Stimulated activated naive B cell treated with anti-CD40 and anti-IgM and Interleukin-4, amounts not matched to agents 10 μg/mL and 1 μg/mL and 100 μg/mL, for 72 hours (primary cell): ENCODE data around the gene NEIL3.
A peak's percentile ranks its signal among the peaks of the same experiment; 100 is the strongest.

Experiments
- ATAC-seq, 2 donors: fragments of 150-1000 bp; cut with Tn5 transposase; replicated peaks; 2 replicates each; pipeline ENCODE4 v1.10.0; 2021; ENCODE audit warnings: moderate library complexity in 1 of 2
- DNase-seq: peaks from one replicate; pipeline ENCODE4 v3.0.0; 2021
- H3K27ac Mint-ChIP-seq: one replicate; pipeline ENCODE4 v1.8.0; 2022; ENCODE audit warnings: mild to moderate bottlenecking, mixed read lengths
- H3K27me3 Mint-ChIP-seq, 2 donors: one replicate each; pipeline ENCODE4 v1.8.0; 2022; ENCODE audit warnings: mixed read lengths in 2 of 2
- H3K36me3 Mint-ChIP-seq, 2 donors: one replicate each; pipeline ENCODE4 v1.8.0; 2022; ENCODE audit warnings: mixed read lengths in 2 of 2, mild to moderate bottlenecking in 1 of 2
- H3K4me1 Mint-ChIP-seq, 2 donors: one replicate each; pipeline ENCODE4 v1.8.0; 2022; ENCODE audit warnings: mixed read lengths in 2 of 2, mild to moderate bottlenecking in 1 of 2
- H3K4me3 Mint-ChIP-seq, 2 donors: one replicate each; pipeline ENCODE4 v1.8.0; 2022; ENCODE audit warnings: mild to moderate bottlenecking in 2 of 2, mixed read lengths in 2 of 2, moderate library complexity in 1 of 2
- H3K9me3 Mint-ChIP-seq, 2 donors: one replicate each; pipeline ENCODE4 v1.8.0; 2022; ENCODE audit warnings: mixed read lengths in 2 of 2, mild to moderate bottlenecking in 1 of 2

The NEIL3 gene

DNA sequence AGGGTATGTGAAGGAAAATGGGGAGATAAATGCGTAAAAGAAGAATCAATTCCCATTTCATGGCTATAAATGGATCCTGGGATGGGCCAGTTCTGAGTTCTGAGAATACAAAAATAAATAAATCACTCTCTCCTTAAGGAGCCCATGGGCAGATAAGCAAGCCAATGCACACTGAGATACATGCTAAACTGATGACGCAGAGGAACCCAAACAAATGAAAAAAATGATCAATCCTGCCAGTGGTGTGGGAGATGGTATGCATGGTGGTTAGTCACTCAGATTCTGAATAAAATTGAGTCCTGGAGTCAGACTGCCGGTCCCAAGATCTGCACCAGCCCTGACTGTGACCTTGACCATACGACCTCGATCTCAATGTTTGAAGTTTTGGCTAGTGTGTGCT, 59.7 kb downstream of the NEIL3 start:
- H3K27ac Mint-ChIP-seq = no peak overlapping the region
- no peak overlapping the region for H3K4me3 Mint-ChIP-seq
- no peak for DNase-seq
- H3K4me1 Mint-ChIP-seq = no peaks in the 10 kb centered on the region
- peaks cover 0 to 2% of the 10 kb centered on the region in 2 donors for H3K9me3 Mint-ChIP-seq
- H3K36me3 Mint-ChIP-seq = no peaks in the 10 kb centered on the region
- ATAC-seq = no peak
- H3K27me3 Mint-ChIP-seq = no peaks in the 10 kb centered on the region

DNA sequence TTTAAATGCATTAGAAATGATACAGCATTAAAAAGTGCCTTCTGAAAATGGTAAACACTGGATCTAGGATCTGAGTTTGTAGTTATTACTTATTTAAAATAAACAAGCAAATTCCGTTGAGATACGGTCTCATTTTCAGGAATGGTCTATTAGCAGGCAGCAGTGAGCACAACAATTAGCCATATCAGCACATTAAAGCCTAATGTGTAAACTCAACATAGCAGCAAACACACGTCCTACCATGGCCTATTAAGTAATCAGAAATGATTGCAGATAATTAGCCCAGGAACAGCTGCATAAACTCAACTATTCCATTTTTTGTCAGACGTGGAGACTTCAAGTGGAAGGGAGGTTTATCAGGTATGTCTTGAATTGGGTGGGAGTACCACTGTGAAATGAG, 61.8 kb downstream of the NEIL3 start:
- Mint-ChIP-seq H3K27me3 (peaks cover 0 to 17% of the 10 kb centered on the region in 2 donors), H3K36me3 (no peaks in the 10 kb centered on the region), H3K27ac (no peak overlapping the region)

DNA sequence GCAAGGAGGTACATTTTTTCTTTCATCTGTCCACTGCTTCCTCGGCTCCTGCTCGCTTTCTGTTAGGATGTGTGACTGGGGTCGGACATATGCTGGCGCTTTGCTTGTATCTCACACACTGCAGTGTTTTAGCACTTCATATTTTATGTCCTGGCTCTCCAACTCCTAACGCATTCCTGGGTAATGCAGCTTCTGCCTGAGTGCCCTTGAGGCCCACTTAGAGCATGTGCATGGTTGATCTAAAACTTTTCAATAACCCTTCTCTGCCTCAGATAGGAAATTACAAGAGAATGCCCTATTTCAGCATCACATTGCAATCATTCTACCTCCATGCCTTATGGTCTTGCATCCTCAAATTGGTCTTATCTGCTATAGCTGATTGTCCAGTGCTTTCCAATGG, 65.3 kb downstream of the NEIL3 start:
- Mint-ChIP-seq H3K36me3 (no peaks in the 10 kb centered on the region), H3K4me1 (no peaks in the 10 kb centered on the region), H3K27ac (no peak overlapping the region), H3K4me3 (no peak overlapping the region), H3K9me3 (no peaks in the 10 kb centered on the region), H3K27me3 (peaks cover 0 to 30% of the 10 kb centered on the region in 2 donors)
- DNase-seq (no peak), ATAC-seq (no peak)

More for the DNA sequence above, 61.8 kb downstream of the NEIL3 start:
- ATAC-seq (no peak), DNase-seq (no peak)
- Mint-ChIP-seq H3K4me3 (no peak overlapping the region), H3K4me1 (no peaks in the 10 kb centered on the region), H3K9me3 (peaks cover 0 to 2% of the 10 kb centered on the region in 2 donors)

DNA sequence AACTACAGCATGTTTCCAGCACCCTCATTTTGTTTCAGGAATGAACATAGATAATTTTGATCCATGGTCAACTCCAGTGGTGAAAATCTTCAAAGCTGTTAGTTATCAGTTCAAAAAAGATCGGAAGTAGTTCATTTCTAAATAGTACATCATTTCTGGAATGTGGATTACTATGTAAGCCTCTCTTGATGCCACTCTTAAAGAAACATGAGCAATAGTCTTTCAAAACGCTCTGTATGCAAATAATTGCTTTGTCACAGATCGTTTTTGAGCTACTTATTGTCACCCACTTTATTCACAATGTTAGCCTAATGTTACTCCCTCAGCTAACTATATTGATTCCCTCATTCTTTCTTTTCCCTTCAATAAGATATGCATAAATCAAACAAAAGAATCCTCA, 65.7 kb downstream of the NEIL3 start:
- no peaks in the 10 kb centered on the region for H3K36me3 Mint-ChIP-seq
- no peaks in the 10 kb centered on the region for H3K9me3 Mint-ChIP-seq
- no peaks in the 10 kb centered on the region for H3K4me1 Mint-ChIP-seq
- peaks cover 0 to 31% of the 10 kb centered on the region in 2 donors for H3K27me3 Mint-ChIP-seq
- no peak overlapping the region for H3K4me3 Mint-ChIP-seq
- no peak overlapping the region for H3K27ac Mint-ChIP-seq
- DNase-seq (no peak), ATAC-seq (no peak)

DNA sequence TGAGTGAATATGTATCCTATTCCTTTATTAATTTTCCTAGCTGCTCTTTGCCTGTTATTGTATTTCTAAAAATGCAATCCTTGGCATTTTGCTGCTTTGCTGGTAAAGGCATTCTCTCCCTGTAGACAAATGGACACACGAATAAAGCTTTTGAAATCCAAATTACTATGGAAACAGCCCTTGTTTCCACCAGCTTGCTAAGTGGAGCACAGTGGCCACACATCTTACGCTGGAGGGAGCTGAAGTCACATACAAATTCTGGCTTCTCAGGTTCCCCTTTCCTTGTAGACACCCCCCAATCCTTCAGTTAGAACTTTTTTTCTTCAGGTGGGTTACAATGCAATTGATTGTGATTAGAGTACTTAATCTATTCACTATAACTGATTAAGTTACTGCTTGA, 66.3 kb downstream of the NEIL3 start:
- no peak for ATAC-seq
- Mint-ChIP-seq H3K9me3 (no peaks in the 10 kb centered on the region), H3K4me3 (no peak overlapping the region), H3K4me1 (no peaks in the 10 kb centered on the region), H3K27me3 (peaks cover 0 to 37% of the 10 kb centered on the region in 2 donors), H3K27ac (no peak overlapping the region), H3K36me3 (no peaks in the 10 kb centered on the region)
- no peak for DNase-seq

DNA sequence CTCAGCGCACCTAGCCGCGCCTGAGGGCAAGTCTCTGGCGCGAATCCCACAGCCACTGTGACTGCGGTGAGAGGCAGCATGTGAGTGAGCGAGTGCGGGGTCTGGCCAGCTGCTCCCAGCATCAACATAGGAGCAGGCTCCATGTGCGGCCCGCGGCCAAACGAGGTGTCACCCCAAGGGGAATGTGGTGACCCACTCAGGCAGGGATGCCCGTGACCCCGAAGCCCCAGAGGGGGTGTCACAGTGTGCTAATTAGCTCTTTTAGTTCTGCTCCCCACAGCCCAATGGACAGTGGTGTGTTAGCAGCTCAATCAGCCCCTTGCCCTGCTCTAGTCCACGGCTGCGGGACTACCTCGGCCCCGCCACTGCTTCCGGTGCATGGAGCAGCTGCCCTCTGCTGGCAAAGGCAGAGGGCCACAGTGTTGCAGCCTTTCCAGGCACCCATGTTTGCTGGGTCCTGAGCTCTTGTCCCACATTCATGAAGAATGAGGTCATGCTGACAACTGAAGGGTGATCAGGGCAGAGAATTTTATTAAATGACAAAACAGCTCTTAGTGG, 71.1 kb downstream of the NEIL3 start:
- Mint-ChIP-seq H3K9me3 (no peaks in the 10 kb centered on the region), H3K36me3 (no peaks in the 10 kb centered on the region), H3K27me3 (peaks cover 13 to 27% of the 10 kb centered on the region in 2 donors), H3K4me3 (no peak overlapping the region), H3K27ac (no peak overlapping the region), H3K4me1 (no peaks in the 10 kb centered on the region)
- peak in 1 of 2 donors; percentile 27 for ATAC-seq
- DNase-seq = no peak

DNA sequence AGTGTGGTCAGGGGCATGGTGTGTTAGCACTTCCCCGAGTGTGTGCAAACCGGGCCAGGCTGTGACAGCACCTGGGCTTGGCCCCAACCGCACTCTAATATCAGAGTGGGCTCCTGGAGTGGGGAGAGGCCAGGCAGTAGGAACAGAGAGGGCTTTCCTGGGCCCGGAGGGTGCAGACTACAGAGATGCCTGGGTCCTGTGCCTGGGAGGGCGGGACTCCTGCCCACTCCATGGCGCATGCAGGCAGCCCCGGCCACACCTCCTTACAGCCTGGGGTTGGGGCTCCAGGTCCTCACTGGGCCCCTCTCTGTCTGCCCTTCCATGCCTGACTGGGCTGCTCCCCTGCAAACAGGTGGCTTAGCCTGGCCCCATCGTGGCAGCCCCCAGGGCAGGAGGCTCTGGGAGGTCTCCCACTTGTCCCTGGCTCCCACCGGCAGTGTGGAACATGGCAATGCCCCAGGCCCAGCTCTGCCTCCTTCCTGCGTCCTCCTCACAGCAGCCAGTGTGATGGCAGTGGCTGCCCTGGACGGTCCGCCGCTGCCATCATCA, 72.2 kb downstream of the NEIL3 start:
- H3K27me3 Mint-ChIP-seq = peaks cover 13 to 19% of the 10 kb centered on the region in 2 donors
- no peak overlapping the region for H3K4me3 Mint-ChIP-seq
- DNase-seq (no peak), ATAC-seq (no peak)
- peak overlapping the region; percentile 87 for H3K27ac Mint-ChIP-seq
- no peaks in the 10 kb centered on the region for H3K4me1 Mint-ChIP-seq
- no peaks in the 10 kb centered on the region for H3K9me3 Mint-ChIP-seq
- no peaks in the 10 kb centered on the region for H3K36me3 Mint-ChIP-seq

DNA sequence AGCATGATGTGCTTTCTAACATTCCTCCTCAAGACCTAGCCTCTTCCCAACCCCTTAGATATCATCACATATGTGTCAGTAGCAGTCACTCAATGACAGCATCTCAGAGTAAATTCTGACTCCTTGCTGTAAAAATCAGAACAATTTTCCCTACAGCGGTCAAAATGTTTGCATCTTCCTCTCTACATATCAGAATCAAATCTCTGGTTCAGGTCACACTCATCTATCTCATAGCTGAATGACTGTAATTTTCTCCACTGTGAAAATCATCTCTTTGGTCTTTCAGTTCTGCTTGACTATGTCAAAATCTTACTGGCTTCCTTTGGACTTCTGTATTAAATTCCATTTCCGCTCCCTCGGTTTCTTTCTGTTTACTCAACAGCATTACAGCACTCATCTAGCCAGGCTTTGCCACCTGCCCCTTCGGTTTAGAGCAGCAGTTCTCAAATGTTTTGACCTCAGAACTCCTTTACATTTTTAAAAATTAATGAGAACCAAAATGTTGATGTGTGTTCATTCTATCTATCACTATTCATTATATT, 75.3 kb downstream of the NEIL3 start:
- peaks cover 8 to 13% of the 10 kb centered on the region in 2 donors for H3K27me3 Mint-ChIP-seq
- H3K36me3 Mint-ChIP-seq = no peaks in the 10 kb centered on the region
- no peaks in the 10 kb centered on the region for H3K4me1 Mint-ChIP-seq
- H3K27ac Mint-ChIP-seq = no peak overlapping the region
- DNase-seq (no peak), ATAC-seq (no peak)
- H3K4me3 Mint-ChIP-seq = no peak overlapping the region
- H3K9me3 Mint-ChIP-seq = no peaks in the 10 kb centered on the region

DNA sequence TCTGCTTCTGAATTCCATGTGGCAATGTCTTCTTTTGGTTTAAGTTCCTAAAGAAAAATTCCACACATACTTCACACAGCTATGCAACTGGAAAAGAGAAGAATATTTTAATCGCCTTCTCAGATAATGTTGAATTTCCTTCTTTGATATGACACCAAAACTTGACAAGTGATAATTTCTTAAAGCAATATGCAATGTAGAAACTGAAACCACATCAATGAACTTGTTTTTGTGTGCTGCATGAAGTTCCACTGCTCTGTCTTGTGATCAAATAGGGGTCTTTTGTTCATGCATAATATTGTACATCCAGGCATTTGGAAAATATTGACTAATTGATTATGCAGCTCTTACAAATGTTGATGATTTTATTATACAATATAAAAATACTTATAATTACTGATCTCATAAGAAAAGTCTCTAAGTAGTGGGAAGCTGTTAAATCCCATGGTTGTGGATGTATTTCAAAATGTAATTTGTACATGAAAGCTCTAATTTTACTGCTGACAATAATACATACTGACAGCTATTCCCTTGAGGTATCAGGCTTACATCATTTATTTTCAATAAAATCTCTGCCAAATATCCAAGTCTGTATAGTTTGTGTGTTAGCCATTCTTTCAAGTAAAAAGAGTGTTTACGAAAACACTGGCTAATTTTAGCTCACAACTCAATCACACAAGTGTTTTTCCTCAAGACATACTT, 76.1 kb downstream of the NEIL3 start:
- no peak overlapping the region for H3K4me3 Mint-ChIP-seq

DNA sequence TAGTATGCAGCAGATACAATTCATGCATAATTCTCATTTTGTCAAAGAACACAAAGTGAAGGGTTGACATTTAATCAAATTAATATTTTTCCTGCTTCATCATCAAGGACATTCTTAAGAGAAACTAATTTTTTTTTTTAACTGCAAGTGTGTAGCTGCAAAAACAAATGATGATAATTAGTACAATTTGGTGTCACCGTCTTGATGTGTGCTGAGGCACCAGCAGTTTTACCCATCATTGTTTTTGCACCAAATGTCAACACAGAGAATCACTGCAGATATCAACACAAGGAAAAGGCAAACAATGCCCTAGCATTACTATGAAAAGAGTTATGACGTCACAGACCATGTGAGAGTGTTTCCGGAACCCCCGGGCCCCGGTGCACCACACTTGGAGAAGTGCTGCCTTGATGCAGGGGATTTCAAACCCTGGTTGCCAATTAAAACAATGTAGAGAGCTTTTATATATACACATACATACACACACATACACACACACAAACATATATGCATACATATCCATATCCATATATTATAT, 76.7 kb downstream of the NEIL3 start:
- Mint-ChIP-seq H3K27ac (no peak overlapping the region), H3K27me3 (peaks cover 0 to 13% of the 10 kb centered on the region in 2 donors), H3K9me3 (no peaks in the 10 kb centered on the region), H3K4me1 (no peaks in the 10 kb centered on the region), H3K36me3 (no peaks in the 10 kb centered on the region), H3K4me3 (no peak overlapping the region)
- ATAC-seq (no peak), DNase-seq (no peak)

More for the DNA sequence above, 76.1 kb downstream of the NEIL3 start:
- Mint-ChIP-seq H3K9me3 (no peaks in the 10 kb centered on the region), H3K36me3 (no peaks in the 10 kb centered on the region), H3K27ac (no peak overlapping the region), H3K27me3 (peaks cover 4 to 13% of the 10 kb centered on the region in 2 donors), H3K4me1 (no peaks in the 10 kb centered on the region)
- ATAC-seq (no peak), DNase-seq (no peak)

DNA sequence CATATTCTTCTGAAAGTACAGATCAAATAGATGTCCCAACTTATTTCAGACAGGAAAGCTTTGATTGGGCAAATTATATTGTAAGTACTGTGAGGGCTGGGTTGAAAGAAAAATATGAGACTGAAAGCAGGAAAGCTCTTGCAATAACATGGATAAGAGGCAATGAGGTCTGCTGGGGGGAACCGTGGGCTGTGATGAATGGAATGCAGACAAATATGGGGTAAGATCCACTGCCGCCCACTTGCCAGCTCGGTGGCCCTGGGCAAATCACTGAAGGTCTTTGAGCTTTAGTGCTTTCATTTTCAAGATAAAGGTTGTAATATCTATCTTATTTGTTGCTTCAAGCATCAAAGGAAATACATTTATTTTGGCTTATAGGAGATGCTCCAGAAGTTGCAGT, 81.6 kb downstream of the NEIL3 start:
- H3K9me3 Mint-ChIP-seq = no peaks in the 10 kb centered on the region
- H3K27ac Mint-ChIP-seq = no peak overlapping the region
- no peaks in the 10 kb centered on the region for H3K4me1 Mint-ChIP-seq
- no peak overlapping the region for H3K4me3 Mint-ChIP-seq
- H3K27me3 Mint-ChIP-seq = peaks cover 6% of the 10 kb centered on the region in 2 donors
- no peaks in the 10 kb centered on the region for H3K36me3 Mint-ChIP-seq
- DNase-seq (no peak), ATAC-seq (no peak)

DNA sequence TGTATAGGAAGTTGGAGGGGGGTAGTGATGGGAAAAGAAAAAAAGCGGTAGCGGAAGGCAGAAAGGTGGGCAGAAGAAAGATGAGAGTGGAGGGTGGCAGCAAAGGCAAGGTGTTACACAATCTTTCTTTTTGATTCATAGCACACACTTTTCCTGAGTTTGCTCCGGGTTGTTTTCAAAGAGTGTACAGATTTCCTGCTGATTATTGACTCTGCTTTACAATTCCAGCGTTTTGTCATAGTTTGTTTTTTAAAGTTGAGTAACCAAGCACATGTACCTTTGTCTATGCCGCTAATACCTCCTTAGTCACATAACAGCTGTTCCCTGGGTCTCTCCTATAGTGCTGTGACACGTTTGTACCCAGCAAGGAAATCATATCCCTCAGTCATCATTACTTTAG, 82.3 kb downstream of the NEIL3 start:
- Mint-ChIP-seq H3K9me3 (no peaks in the 10 kb centered on the region), H3K4me1 (no peaks in the 10 kb centered on the region), H3K27me3 (peaks cover 6% of the 10 kb centered on the region in 2 donors), H3K36me3 (no peaks in the 10 kb centered on the region), H3K27ac (no peak overlapping the region), H3K4me3 (no peak overlapping the region)
- ATAC-seq = no peak
- no peak for DNase-seq

DNA sequence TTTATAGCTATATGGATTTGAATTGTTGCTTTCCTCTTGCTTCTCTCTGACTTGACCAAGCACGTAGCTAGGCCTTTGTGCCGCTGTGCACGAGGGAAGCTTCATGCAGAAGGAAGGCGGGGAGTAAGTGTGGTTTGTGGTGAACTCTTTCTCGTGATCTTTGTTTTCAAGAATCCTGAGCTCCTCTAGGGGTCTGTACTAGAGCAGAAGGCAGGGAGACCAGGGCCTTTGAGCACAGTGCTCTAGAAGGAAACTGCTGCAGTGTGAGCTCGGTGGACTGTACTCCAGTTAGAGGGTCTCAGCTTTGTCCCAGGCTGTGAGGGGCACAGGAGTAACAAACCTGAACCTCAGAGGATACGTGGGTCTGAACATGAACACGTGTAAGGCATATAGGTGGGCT, 83.6 kb downstream of the NEIL3 start:
- Mint-ChIP-seq H3K4me1 (no peaks in the 10 kb centered on the region), H3K36me3 (no peaks in the 10 kb centered on the region), H3K4me3 (no peak overlapping the region), H3K27ac (no peak overlapping the region), H3K9me3 (peaks cover 0 to 2% of the 10 kb centered on the region in 2 donors), H3K27me3 (peaks cover 11 to 14% of the 10 kb centered on the region in 2 donors)
- peak in 1 of 2 donors; percentile 39 for ATAC-seq
- no peak for DNase-seq

DNA sequence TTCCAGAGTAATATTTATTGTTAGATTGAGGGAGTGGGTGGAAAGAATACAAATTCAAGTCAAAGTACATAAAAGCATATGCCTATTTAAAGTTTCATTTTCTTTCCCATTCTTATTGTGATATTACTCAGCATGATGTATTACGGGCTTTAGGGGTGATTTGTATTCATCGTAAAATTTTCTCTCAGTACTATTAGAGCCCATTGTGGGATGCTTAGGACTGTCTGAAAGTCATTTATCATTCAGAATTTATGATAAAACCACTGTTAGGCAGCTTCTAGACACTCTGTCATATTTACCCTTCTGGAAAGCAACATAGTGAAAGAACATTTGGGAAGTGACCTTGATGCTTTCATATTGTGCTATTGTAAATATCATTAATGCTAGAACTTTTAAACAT, 86.7 kb downstream of the NEIL3 start:
- peaks cover 14% of the 10 kb centered on the region in 2 donors for H3K27me3 Mint-ChIP-seq

DNA sequence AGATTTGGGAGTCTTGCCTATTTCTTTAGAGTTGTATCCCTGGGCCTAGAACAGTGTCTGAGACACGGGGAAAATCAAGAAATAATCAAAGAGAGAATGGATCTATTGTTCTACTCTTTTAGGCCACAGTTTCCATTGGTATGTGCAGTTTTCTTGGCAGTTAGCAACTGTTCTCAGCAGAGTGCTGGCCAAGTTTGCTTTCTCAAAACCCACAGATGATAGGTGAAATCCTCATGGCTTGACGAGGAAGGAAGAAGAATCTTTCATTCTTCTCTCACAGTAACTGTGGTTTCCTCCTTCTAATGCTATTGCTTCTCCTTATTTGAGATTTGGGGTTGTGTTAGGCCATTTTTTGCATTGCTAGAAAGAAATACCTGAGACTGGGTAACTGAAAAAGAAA, 90.4 kb downstream of the NEIL3 start:
- H3K27ac Mint-ChIP-seq = no peak overlapping the region
- ATAC-seq = no peak
- peaks cover 8 to 12% of the 10 kb centered on the region in 2 donors for H3K27me3 Mint-ChIP-seq
- no peak for DNase-seq
- no peak overlapping the region for H3K4me3 Mint-ChIP-seq
- peaks cover 0 to 4% of the 10 kb centered on the region in 2 donors for H3K9me3 Mint-ChIP-seq
- H3K4me1 Mint-ChIP-seq = no peaks in the 10 kb centered on the region
- no peaks in the 10 kb centered on the region for H3K36me3 Mint-ChIP-seq

More for the DNA sequence above, 86.7 kb downstream of the NEIL3 start:
- no peak overlapping the region for H3K27ac Mint-ChIP-seq
- DNase-seq (no peak), ATAC-seq (no peak)
- peaks cover 0 to 4% of the 10 kb centered on the region in 2 donors for H3K9me3 Mint-ChIP-seq
- no peak overlapping the region for H3K4me3 Mint-ChIP-seq
- H3K4me1 Mint-ChIP-seq = no peaks in the 10 kb centered on the region
- no peaks in the 10 kb centered on the region for H3K36me3 Mint-ChIP-seq
